HG03442 (cell line): Measurements from ENCODE around the gene TAP2.

ENCODE experiments used
- ATAC-seq: cut with Tn5 transposase; IDR thresholded peaks from one replicate; pipeline ENCODE4 v1.9.1; 2021; ENCODE audit warnings: mild to moderate bottlenecking, moderate library complexity; ENCODE audit not compliant: unreplicated experiment

The TAP2 gene

DNA sequence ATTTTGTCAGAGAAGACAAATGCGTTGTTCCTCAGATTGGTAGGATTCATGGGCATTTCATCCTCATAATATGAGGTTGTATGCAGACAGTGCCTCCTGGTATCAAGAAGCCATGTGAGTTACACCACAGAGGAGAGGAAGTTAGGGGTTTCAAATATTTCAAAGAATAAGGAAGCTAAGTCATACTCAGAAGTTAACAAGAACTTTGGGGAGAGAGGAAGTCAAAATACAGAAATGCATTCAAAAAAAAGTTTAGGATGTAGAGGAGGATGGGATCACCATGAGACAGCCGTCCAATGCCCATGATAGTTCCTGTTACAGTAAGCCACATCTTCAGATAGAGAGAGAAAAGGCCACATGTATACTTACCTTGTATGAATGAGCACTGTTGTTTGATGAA lies 44.0 kb downstream of the TAP2 start:
- no peak for ATAC-seq

DNA sequence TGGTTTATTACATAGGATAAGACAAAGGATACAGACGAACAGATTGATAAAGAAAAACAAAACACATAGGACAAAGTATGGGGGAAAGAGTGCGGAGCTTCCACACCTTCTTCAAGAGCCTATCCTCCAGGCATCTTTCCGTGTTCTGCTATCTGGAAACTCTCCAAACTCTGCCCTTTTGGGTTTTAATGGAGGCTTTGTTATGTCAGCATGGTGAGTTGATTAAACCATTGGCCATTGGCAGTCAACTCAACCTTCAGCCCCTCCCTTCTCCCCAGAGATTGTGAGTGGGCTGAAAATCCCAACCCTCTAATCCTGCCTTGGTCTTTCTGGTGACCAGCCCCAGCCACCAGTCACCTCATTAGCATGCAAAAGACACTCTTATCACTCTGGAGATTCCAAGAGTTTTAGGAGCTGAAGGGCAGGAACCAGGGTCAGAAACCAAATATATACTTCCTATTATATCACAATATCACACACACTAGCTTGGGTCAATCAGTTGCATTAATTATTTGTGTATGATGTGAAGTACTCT lies 45.6 kb downstream of the TAP2 start:
- ATAC-seq: no peak

- no peak for ATAC-seq
Observed at GRCh38 chr6:32790306-32790705, 48.2 kb downstream of the TAP2 start.
